K562 (cell line): Measurements from ENCODE around the gene AFF3. TPM values are rescaled to one million over a fixed set of nuclear protein-coding genes. Genes with fewer than 3 reads are reported as not detected.
A peak's percentile ranks its signal among the peaks of the same experiment; 100 is the strongest.

ENCODE experiments used
- ATAC-seq: fragments of 200-7000 bp; cut with Tn5 transposase; 3 replicates; pipeline ENCODE4 v1.9.1; 2020; ENCODE audit warnings: moderate library complexity
- BruUV-seq: library from RNA; stranded (reverse); fragments of 400-500 nt; replicated peaks from 2 replicates; lab custom pipeline; 2021; lab: Mats Ljungman, UMichigan
- CTCF ChIA-PET: fragments of 300-600 bp; formaldehyde crosslinking; extraction: SDS; loops from one replicate; lab custom pipeline; 2021; ENCODE audit warnings: low intra/inter-chr PET ratio; lab: Yijun Ruan, JAX
- POLR2A ChIA-PET: fragments of 300-600, 350-650 bp; sonication (Branson Sonifier 250); formaldehyde crosslinking; extraction: SDS; loops from one replicate; lab custom pipeline; 2021; ENCODE audit warnings: antibody characterized with exemption, inconsistent platforms; lab: Yijun Ruan, JAX
- DNase-seq, 4 experiments: peaks; one replicate each; pipeline versions ENCODE4 v3.0.0 to v3.0.0-alpha.2; 2011 to 2018; ENCODE audit warnings: low spot score in 3 of 4, mixed read lengths in 3 of 4; ENCODE audit errors: extremely low read depth in 1 of 4
- FAIRE-seq: peaks from 2 replicates; lab custom pipeline; 2011; peaks lifted over from hg19 to GRCh38; lab: Jason Lieb, UNC
- H2AFZ ChIP-seq: 2 replicates; pipeline ENCODE4 v1.6.0; 2011; ENCODE audit warnings: low read depth, low read length, control low read depth, inconsistent platforms
- H3K27ac ChIP-seq: fragments of 200-600 bp; 3 replicates; pipeline ENCODE4 v1.8.0; 2011; ENCODE audit warnings: low read depth, mild to moderate bottlenecking, control low read depth, inconsistent platforms, low read length, moderate library complexity, mixed read lengths; ENCODE audit errors: extremely low read depth
- H3K27me3 ChIP-seq, 2 experiments: fragments of 300-600 bp in 1 of 2; 2 replicates in 1 of 2; 3 replicates in 1 of 2; pipeline versions ENCODE4 v1.6.0 to v1.8.0; 2011; ENCODE audit warnings: inconsistent platforms in 2 of 2, low read length in 2 of 2, mild to moderate bottlenecking in 1 of 2, mixed read lengths in 1 of 2, moderate library complexity in 1 of 2; ENCODE audit not compliant: control insufficient read depth in 2 of 2, insufficient read depth in 2 of 2
- H3K36me3 ChIP-seq: fragments of 300-600 bp; 3 replicates; pipeline ENCODE4 v1.8.0; 2011; ENCODE audit warnings: mild to moderate bottlenecking, low read length, inconsistent platforms; ENCODE audit not compliant: control insufficient read depth, insufficient read depth
- H3K4me1 ChIP-seq, 2 experiments: fragments of 200-600 bp in 1 of 2; replicated peaks in 1 of 2; 2 replicates in 1 of 2; 3 replicates in 1 of 2; pipeline versions ENCODE4 v1.5.1 to v1.8.0; 2011; ENCODE audit warnings: inconsistent platforms in 2 of 2, low read length in 2 of 2, mild to moderate bottlenecking in 1 of 2, mixed read lengths in 1 of 2, moderate library complexity in 1 of 2; ENCODE audit not compliant: control insufficient read depth in 2 of 2, insufficient read depth in 2 of 2
- H3K4me2 ChIP-seq: 2 replicates; pipeline ENCODE4 v1.6.1; 2011; ENCODE audit warnings: low read length, control low read depth, inconsistent platforms, mixed read lengths; ENCODE audit not compliant: insufficient read depth
- H3K4me3 ChIP-seq: fragments of 200-600 bp; sonication (generic), shearing (Covaris generic); 2 replicates; pipeline ENCODE4 v1.5.1; 2016; ENCODE audit warnings: control low read depth, inconsistent platforms
- H3K79me2 ChIP-seq: fragments of 200-600 bp; 3 replicates; pipeline ENCODE4 v1.8.0; 2011; ENCODE audit warnings: low read length, inconsistent platforms; ENCODE audit not compliant: control insufficient read depth, insufficient read depth
- H3K9ac ChIP-seq, 2 experiments: 2 replicates each; pipeline versions ENCODE4 v1.6.0 to v1.6.1; 2011; ENCODE audit warnings: low read depth in 2 of 2, low read length in 2 of 2, control low read depth in 1 of 2, inconsistent platforms in 1 of 2, mild to moderate bottlenecking in 1 of 2, mixed read lengths in 1 of 2; ENCODE audit not compliant: insufficient read depth in 1 of 2
- H3K9me1 ChIP-seq: one replicate; pipeline ENCODE4 v1.6.0; 2011; ENCODE audit warnings: inconsistent platforms, mild to moderate bottlenecking, low read length, moderate library complexity; ENCODE audit not compliant: control insufficient read depth, insufficient read depth
- H3K9me3 ChIP-seq: replicated peaks from 2 replicates; pipeline ENCODE4 v1.5.1; 2011; ENCODE audit warnings: low read depth, low read length, inconsistent platforms; ENCODE audit not compliant: control insufficient read depth, insufficient read depth
- H4K20me1 ChIP-seq: replicated peaks from 2 replicates; pipeline ENCODE4 v1.6.1; 2011; ENCODE audit warnings: low read length, inconsistent platforms, mixed read lengths; ENCODE audit not compliant: control insufficient read depth, insufficient read depth
- HMGN3 ChIP-seq: IDR thresholded peaks from 2 replicates; pipeline ENCODE4 v1.6.1; 2011; ENCODE audit warnings: borderline replicate concordance, low read depth, mild to moderate bottlenecking, mixed read lengths, low read length; ENCODE audit not compliant: insufficient read length; ENCODE audit errors: extremely low read depth
- IRF2 ChIP-seq: sonication (generic); formaldehyde crosslinking; IDR thresholded peaks from 2 replicates; pipeline ENCODE4 v1.8.1; 2022; ENCODE audit warnings: mild to moderate bottlenecking, missing genetic modification reagents
- KAT7 ChIP-seq: sonication (generic); formaldehyde crosslinking; IDR thresholded peaks from 2 replicates; pipeline ENCODE4 v1.8.0; 2022; ENCODE audit warnings: missing genetic modification reagents, mild to moderate bottlenecking, borderline replicate concordance
- MAFG ChIP-seq: fragments of 450-650 bp; conservative IDR thresholded peaks from 2 replicates; pipeline ENCODE4 v1.6.1; 2016; ENCODE audit warnings: missing genetic modification characterization, missing compliant biosample characterization
- MEIS2 ChIP-seq: fragments of 450-650 bp; IDR thresholded peaks from 2 replicates; pipeline ENCODE4 v1.6.1; 2014; ENCODE audit warnings: mild to moderate bottlenecking; ENCODE audit not compliant: partially characterized antibody
- NFIC ChIP-seq: fragments of 450-650 bp; IDR thresholded peaks from 2 replicates; pipeline ENCODE4 v1.6.1; 2017; ENCODE audit warnings: mild to moderate bottlenecking, inconsistent platforms
- PHF8 ChIP-seq: fragments of 200-600 bp; sonication (generic); IDR thresholded peaks from 2 replicates; pipeline ENCODE4 v1.6.1; 2012; ENCODE audit warnings: mixed run types, mild to moderate bottlenecking, inconsistent platforms, low read length, moderate library complexity, borderline replicate concordance
- WGBS: fragments of 100-300 bp; shearing (Covaris generic); methylation state at CpG from one replicate; pipeline ENCODE4 v1.1.6; 2016; ENCODE audit warnings: low coverage, mixed read lengths; ENCODE audit not compliant: insufficient coverage; ENCODE audit errors: missing lambda C conversion rate; 5-methylcytosine and 5-hydroxymethylcytosine counted together
- in situ Hi-C: fragments of 300-500 bp; cut with MboI; formaldehyde crosslinking; loops from 4 replicates; pipeline ENCODE4 v1.15.0; 2018; ENCODE audit warnings: inconsistent platforms, mixed read lengths
- intact Hi-C: fragments of 100-400 bp; cut with micrococcal nuclease; formaldehyde crosslinking; loops from 2 replicates; pipeline ENCODE4 v1.14.2; 2022
- polyA plus RNA-seq, 8 experiments: library from polyadenylated mRNA; depleted of rRNA in 4 of 8; stranded (reverse) in 5 of 8; unstranded in 3 of 8; fragments of >200 nt; fragmentation: Nextera tagmentation in 2 of 8; fragmentation: Illumina TruSeq in 1 of 8; extraction: Ambion mirVana in 2 of 8; extraction: Trizol in 1 of 8; gene quantifications; 2 replicates each; pipeline versions ENCODE4 v1.2.1 to v1.2.3, GENCODE V29; 2011 to 2014; ENCODE audit warnings: inconsistent platforms in 1 of 8, missing spikeins in 1 of 8
- total RNA-seq, 7 experiments: library from RNA; depleted of rRNA in 6 of 7; stranded (reverse); fragments of >200 nt in 6 of 7; fragmentation: Illumina TruSeq in 2 of 7; extraction: Trizol in 2 of 7; gene quantifications; 2 replicates each; pipeline versions ENCODE4 v1.2.1 to v1.2.3, GENCODE V29; 2011 to 2021; ENCODE audit warnings: low replicate concordance in 1 of 7

AFF3 gene
- total and polyA plus RNA-seq, 9 of the 15 experiments (the other 6 are each of a cell fraction or from before 2014, with no cell fraction given) = 0.02 to 0.11 TPM; not detected in 7

GRCh38 chr2:100057901-100058261 is 84.5 kb downstream of the AFF3 start:
- H3K79me2 ChIP-seq = no peaks in the 10 kb centered on the region
- no peak for TF ChIP-seq MEIS2
- no peak for TF ChIP-seq IRF2 (CRISPR knock-in tag)
- TF ChIP-seq HMGN3 = no peak
- no peak for TF ChIP-seq KAT7 (CRISPR knock-in tag)
- CTCF ChIA-PET = interaction anchor here (0.6 kb wide), 1 partner anchor 278 kb away, joined by 3 read pairs; no protein-coding TSS in a partner anchor

GRCh38 chr2:100054426-100054825 is 88.0 kb downstream of the AFF3 start:
- intact Hi-C loops (no loop called here), in situ Hi-C loops (no loop called here)
- H3K9me1 ChIP-seq = no peaks in the 10 kb centered on the region
- H3K27ac ChIP-seq = no peak overlapping the region
- TF ChIP-seq PHF8 = no peak
- TF ChIP-seq NFIC = 0 out of 2 replicates have a peak, but pooled peaks have one; percentile 15
- TF ChIP-seq MAFG (tag) = peak; percentile 26; the same call in 1 of the 2 replicates
- peaks cover 0 to 9% of the 10 kb centered on the region in 2 experiments; a peak in 1 of 5 replicates for H3K27me3 ChIP-seq
- no peak overlapping the region for H2AFZ ChIP-seq
- no peak overlapping the region for H3K4me2 ChIP-seq
- 0% methylated on average over 2 of the region's 2 CpGs for WGBS
- FAIRE-seq = no peak
- no peaks in the 10 kb centered on the region for H4K20me1 ChIP-seq
- BruUV-seq = no TSS peak
- CTCF ChIA-PET = no interaction called here
- no peaks in the 10 kb centered on the region for H3K79me2 ChIP-seq
- ATAC-seq = no peak
- no peak overlapping the region for H3K9ac ChIP-seq
- no peak for DNase-seq
- H3K4me1 ChIP-seq = no peaks in the 10 kb centered on the region
- H3K9me3 ChIP-seq = no peaks in the 10 kb centered on the region
- no peak overlapping the region for H3K4me3 ChIP-seq
- no peaks in the 10 kb centered on the region for H3K36me3 ChIP-seq
- POLR2A ChIA-PET = no interaction called here

More at GRCh38 chr2:100057901-100058261, 84.5 kb downstream of the AFF3 start:
- H3K4me2 ChIP-seq = no peak overlapping the region
- H3K9me1 ChIP-seq = no peaks in the 10 kb centered on the region
- no peaks in the 10 kb centered on the region for H3K4me1 ChIP-seq
- in situ Hi-C loops (no loop called here), intact Hi-C loops (no loop called here)
- no TSS peak for BruUV-seq
- H4K20me1 ChIP-seq = no peaks in the 10 kb centered on the region
- H2AFZ ChIP-seq = no peak overlapping the region
- no peaks in the 10 kb centered on the region; a peak in 2 of 5 replicates for H3K27me3 ChIP-seq
- H3K9ac ChIP-seq = no peak overlapping the region
- no peaks in the 10 kb centered on the region for H3K9me3 ChIP-seq
- POLR2A ChIA-PET = no interaction called here
- no peak for DNase-seq
- no peak for ATAC-seq
- no peak overlapping the region for H3K27ac ChIP-seq
- H3K36me3 ChIP-seq = no peaks in the 10 kb centered on the region
- no peak overlapping the region for H3K4me3 ChIP-seq
- no peak for FAIRE-seq
